SW480 (cell line): ENCODE results near the gene MOSPD3.
"Not testable (repeated sequence)": the region's sequence is repeated elsewhere in the genome, so short reads cannot be mapped to it uniquely, and the experiment has no call there.

ENCODE experiments used
- DNase-seq: peaks from one replicate; pipeline ENCODE4 v3.0.0-alpha.2; 2016; ENCODE audit warnings: low spot score

The MOSPD3 gene

DNA sequence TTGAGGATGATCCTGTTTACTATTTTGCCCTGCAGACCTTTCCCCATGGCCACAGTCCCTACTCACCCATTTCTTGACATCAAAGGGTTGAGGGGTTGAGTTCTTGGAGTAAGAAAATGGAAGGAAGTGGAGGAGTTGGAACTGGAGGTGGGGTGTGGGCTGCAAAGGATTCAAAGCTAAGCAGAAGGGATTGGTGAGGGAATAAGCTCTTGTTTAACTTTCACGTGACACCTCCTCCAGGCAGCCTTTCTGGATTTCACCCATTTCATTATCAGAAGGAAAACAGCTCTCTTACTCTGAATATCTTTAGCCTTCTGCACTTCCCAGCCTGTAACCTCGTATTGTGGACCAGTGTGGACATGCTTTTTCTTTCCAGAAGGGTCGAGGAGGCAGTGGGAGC, 13.7 kb downstream of the MOSPD3 start:
- DNase-seq: no peak

GRCh38 chr7:100626530-100627237, 14.3 kb downstream of the MOSPD3 start:
- DNase-seq: peak; percentile 96

DNA sequence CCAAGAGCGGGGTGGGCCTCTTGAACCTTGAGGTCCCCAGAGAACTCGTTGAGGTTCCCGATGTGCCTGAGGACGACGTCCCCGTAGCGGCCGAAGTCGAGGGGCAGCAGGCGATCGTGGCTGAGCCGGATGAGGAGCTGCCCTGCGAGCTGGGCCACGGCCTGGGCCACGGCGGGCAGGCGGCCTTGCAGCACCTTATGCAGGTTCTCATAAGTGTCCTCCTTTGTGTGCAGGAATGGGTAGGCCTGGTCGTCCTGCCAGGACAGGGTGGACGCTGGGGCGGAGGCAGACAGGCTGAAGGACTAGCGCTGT, 14.9 kb downstream of the MOSPD3 start:
- DNase-seq: no peak

DNA sequence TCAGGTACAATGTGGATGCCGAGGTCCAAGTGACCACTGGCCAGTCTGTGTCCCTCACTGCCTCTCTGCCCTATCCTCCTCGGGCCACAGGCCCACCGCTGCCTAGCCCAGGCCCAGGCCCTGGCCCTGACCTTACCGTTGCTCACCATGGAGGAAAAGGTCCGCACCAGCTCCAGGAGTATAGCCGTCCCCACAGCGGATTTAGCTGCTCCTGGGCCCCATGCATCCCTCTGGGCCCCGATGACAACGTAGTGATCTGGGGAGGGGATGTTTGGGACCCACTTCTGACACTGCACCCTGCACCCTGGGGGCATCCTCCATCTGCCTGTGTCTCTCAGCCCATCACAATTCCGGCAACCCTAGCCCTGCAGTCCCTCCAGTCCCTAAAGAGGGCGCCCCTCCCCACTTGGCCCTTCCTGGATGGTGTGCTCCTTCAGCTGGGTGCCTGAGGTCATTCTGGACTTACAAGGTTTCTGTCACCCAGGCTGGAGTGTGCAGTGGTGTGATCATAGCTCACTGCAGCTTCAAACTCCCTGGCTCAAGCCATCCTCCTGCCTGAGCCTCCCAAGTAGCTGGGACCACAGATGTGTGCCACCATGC, 16.9 kb downstream of the MOSPD3 start:
- DNase-seq: peak; percentile 63

DNA sequence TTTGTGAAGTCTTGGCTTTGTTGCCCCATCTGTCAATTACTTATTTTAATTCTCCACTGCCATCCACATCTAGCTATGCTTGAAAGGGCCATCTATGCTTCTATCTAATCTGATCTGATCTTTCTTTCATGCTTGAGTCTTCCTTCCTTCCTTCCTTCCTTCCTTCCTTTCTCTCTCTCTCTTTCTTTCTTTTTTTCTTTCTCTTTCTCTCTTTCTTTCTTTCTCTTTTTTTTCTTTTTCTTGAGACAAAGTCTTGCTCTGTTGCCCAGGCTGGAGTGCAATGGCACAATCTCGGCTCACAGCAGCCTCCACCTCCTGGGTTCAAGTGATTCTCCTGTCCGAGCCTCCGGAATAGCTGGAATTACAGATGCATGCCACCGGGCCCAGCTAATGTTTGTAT, 17.7 kb downstream of the MOSPD3 start:
- DNase-seq: no peak

GRCh38 chr7:100632951-100633717, 20.8 kb downstream of the MOSPD3 start:
- peak; percentile 84 for DNase-seq

DNA sequence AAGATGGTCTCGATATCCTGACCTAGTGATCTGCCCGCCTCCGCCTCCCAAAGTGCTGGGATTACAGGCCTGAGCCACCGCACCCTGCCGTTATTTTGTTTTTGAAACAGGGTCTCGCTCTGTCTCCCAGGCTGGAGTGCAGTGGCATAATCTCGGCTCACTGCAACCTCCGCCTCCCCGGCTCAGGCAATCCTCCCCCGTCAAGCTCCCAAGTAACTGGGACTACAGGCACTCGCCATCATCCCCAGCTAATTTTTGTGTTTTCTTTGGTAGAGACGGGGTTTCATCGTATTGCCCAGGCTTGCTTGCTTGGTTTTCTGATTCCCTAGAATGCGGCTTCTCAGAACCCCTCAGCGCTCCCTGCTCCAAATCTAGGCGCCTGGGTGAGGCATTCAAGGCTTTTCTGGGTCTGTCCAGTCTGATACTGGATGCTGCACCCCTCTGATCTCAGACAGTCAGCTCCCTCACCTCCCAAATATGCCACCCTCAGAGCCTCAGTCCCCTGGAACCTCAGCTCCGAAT, 27.7 kb downstream of the MOSPD3 start:
- DNase-seq: no peak

- DNase-seq: no peak
These were observed 28.4 kb downstream of the MOSPD3 start for GRCh38 chr7:100640517-100641440.

DNA sequence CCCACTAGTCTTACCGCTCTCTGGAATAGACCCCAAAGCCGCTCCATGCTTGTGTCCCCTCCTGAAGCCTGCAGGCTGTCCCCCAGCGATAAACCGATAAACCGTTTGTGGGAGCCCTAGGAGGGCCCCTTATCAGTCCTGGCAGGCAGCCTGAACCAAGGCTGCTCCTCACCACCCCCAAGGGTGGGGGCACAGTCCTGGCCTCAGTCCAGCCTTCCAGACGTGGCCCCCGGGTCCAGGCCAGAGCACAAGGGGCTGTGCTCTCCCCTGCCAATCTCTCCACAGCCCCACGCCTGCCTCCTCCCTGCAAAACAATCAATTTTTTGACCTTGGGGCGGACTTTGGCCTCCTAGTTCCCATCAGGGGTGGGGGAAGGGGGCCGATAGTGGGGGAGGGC, 29.1 kb downstream of the MOSPD3 start, which contains the start of gene TFR2:
TFR2 (minus strand) TSS at position 90 of the 397 bp plus-strand sequence; CDS start at position 47, 43 bp downstream.
- no peak for DNase-seq

DNA sequence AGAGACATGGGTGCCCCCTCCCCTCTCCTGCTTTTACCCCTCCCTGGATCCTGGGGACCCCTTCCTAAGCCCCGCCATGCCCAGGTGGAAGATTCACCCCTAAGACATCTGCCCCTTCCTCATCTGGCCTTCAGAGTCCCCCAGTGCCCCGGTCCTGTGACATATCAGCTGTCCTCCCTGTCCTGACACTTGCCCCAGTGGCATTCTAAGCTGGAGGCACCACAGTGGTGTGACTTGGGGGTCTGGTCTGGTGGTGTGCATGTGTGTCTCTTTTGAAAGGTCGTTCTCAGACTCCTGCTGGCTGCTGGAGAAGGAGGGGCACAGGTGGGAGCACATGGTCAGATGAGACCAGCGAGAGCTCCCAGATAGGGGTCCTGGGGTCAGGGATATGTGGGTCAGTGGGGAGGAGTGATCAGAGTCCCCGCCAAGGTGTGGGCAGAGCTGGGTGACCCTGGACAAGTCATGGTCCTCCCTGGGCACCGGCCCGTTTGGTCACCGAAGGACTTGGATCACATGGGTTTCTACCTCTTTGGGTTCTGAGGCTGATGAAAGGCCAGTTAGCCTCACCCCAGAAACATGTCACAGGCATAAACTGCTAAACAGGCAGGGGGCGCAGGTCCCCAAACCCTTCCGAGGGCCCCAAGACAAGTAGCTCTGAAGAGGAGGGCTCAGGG, 29.7 kb downstream of the MOSPD3 start:
- DNase-seq: no peak

- no peak for DNase-seq
These were observed 30.2 kb downstream of the MOSPD3 start for GRCh38 chr7:100642534-100642907.

- DNase-seq: no peak
These were observed 37.7 kb downstream of the MOSPD3 start for GRCh38 chr7:100649826-100650565.

DNA sequence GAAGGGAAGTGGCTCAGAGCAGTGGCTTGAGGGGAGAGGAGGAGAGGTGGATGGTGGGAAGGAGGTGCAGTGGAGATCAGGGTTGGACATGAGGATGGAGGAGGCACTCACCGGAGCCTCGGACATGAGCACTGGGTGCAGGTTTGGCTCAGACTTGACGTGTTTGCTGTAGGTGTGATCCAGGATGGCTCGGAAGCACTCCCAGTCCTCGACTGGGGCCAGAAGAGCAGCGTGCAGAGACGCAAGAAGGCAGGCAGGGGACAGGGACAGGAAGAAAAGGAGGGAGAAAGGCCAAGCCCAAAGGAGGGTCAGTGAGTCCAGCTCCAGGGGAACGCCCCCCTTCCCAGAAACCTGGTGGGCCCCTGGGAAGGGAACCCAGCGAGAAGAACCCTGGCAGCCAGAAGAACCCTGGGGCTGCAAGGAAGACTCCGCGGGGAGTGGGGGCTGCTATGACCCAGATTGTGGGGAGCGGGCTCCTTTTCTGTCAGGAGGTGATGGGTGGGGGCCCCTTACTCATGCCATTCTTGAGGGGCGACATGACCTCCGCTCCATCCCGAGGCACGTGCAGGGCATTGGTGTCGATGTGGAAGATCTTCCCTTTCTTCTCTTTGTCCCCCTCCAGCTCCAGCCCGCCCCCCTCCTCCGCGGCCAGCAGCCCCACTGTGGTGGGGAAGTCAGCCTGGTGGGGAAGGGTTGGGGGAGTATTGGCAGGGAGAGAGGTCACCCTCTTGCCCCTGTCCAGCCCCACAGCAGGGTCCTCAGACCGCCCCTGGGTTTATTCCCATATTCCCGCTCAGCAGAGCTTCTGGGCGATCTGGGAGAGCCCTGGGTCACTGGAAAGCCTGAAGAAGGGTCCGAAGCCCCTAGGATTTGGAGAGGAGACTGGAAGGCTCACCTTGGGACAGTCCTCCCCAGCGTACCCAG, 42.8 kb downstream of the MOSPD3 start:
- no peak for DNase-seq

GRCh38 chr7:100655908-100656674, 43.8 kb downstream of the MOSPD3 start, which contains the start of gene ACTL6B:
Gene ACTL6B, minus strand, starts transcription at chr7:100656448. Its CDS starts 94 bp downstream, at chr7:100656354.
- no peak for DNase-seq

DNA sequence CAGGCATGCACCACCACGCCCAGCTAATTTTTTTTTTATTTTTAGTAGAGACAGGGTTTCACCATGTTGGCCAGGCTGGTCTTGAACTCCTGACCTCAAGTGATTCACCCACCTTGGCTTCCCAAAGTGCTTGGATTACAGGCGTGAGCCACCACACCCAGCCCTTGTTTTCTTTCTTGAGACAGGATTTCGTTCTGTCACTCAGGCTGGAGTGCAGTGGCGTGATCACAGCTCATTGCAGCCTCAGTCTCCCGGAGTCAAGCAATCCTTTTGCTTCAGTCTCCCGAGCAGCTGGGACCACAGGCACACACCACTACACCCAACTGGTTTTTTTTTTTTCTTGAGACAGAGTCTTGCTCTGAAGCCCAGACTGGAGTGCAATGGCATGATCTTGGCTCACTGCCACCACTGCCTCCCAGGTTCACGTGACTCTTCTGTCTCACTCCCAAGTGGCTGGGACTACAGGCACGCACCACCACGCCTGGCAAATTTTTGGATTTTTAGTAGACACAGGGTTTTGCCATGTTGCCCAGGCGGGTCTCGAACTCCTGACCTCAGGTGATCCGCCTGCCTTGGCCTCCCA, 49.9 kb downstream of the MOSPD3 start:
- not testable (repeated sequence) for DNase-seq
